ENCODE results near the gene PRELP. TPM values are rescaled to one million over a fixed set of nuclear protein-coding genes. Genes with fewer than 3 reads are reported as not detected.

PRELP gene
- total and polyA plus RNA-seq, 2 of the 8 experiments (the other 6 are each of a cell fraction or from before 2014, with no cell fraction given) = 0.13 to 0.23 TPM

- H2AK5ac ChIP-seq (ENCODE audit: low read depth, low read length) = no peak overlapping the region
- TF ChIP-seq RNF2 (IDR thresholded peaks at IDR 0.05; ENCODE audit: borderline replicate concordance, low read depth, low read length, missing control alignments, poor library complexity, severe bottlenecking) (no peak), SIRT6 (IDR thresholded peaks at IDR 0.05; ENCODE audit: low read length) (no peak), MAX (IDR thresholded peaks at IDR 0.05) (no peak), E2F6 (IDR thresholded peaks at IDR 0.05) (no peak), CTBP2 (IDR thresholded peaks at IDR 0.05; ENCODE audit: borderline replicate concordance, insufficient read depth, insufficient read length, low read length) (no peak), POLR2A (IDR thresholded peaks at IDR 0.05; ENCODE audit: control extremely low read depth in 1 of 2, low read depth in 2 of 2, low read length in 2 of 2) (no peak), EGR1 (IDR thresholded peaks at IDR 0.05; ENCODE audit: borderline replicate concordance, low read depth, low read length) (no peak), RBBP5 (IDR thresholded peaks at IDR 0.05; ENCODE audit: borderline replicate concordance, low read depth, low read length) (no peak), CTCF (IDR thresholded peaks at IDR 0.05; ENCODE audit: control extremely low read depth in 1 of 3, insufficient read depth in 1 of 3, low read depth in 1 of 3, low read length in 3 of 3) (no peak)
- 81% methylated on average over 3 of the region's 3 CpGs; no CpG with 5 or more reads in 1 of the 2 experiments for WGBS, 2 experiments (ENCODE audit: extremely low coverage in 1 of 2, insufficient coverage in 1 of 2, insufficient read length in 1 of 2, insufficient replicate concordance in 2 of 2, low coverage in 1 of 2, low lambda C conversion rate in 2 of 2, missing lambda C conversion rate in 1 of 2)
- no peak overlapping the region for H3K18ac ChIP-seq (ENCODE audit: extremely low read depth, low read length)
- no peak overlapping the region for H3K23ac ChIP-seq (ENCODE audit: insufficient read length)
- no peaks in the 10 kb centered on the region; a peak in 1 of 7 replicates for H3K27me3 ChIP-seq (replicated peaks in 1 of 4; ENCODE audit: control insufficient read depth in 3 of 4, extremely low read depth in 1 of 4, insufficient read depth in 3 of 4, low read length in 3 of 4)
- H3K4ac ChIP-seq (replicated peaks; ENCODE audit: insufficient read length, low read depth, low read length) = no peak overlapping the region
- H3K27ac ChIP-seq (ENCODE audit: low read depth, low read length) = no peak overlapping the region
- no peak overlapping the region for H3K56ac ChIP-seq (replicated peaks; ENCODE audit: insufficient read length, low read depth, low read length)
- no peak overlapping the region for H2AFZ ChIP-seq (ENCODE audit: low read length)
- no peak overlapping the region for H3K4me2 ChIP-seq (ENCODE audit: insufficient read depth in 1 of 2, low read depth in 2 of 2, low read length in 2 of 2)
- no peaks in the 10 kb centered on the region for H3K79me1 ChIP-seq (ENCODE audit: low read depth, low read length)
- CTCF ChIA-PET (ENCODE audit: partially characterized antibody) = interaction anchor here (1.2 to 23.5 kb wide), 8 partner anchors 9 to 211 kb away, joined by 3 to 330 read pairs (median 7); partner anchors contain the start of gene FMOD
- no peaks in the 10 kb centered on the region; the same call in 1 of the 2 replicates for H3K23me2 ChIP-seq (ENCODE audit: low read depth, low read length)
- DNase-seq (ENCODE audit: low read depth in 1 of 2, low spot score in 2 of 2) (no peak), FAIRE-seq (no peak)
- no peak overlapping the region for H4K91ac ChIP-seq (replicated peaks; ENCODE audit: insufficient read length, low read length)
- H4K20me1 ChIP-seq (replicated peaks in 1 of 2; ENCODE audit: control insufficient read depth in 1 of 2, insufficient read depth in 2 of 2, low read length in 2 of 2) = no peaks in the 10 kb centered on the region
- no peaks in the 10 kb centered on the region for H3K79me2 ChIP-seq (ENCODE audit: control insufficient read depth in 1 of 2, insufficient read depth in 2 of 2, low read length in 2 of 2)
- no peak overlapping the region for H4K8ac ChIP-seq (ENCODE audit: extremely low read depth, insufficient read depth, low read length)
- no peaks in the 10 kb centered on the region for H3K9me3 ChIP-seq (ENCODE audit: insufficient read depth in 2 of 2, low read depth in 1 of 2, low read length in 1 of 2)
- no peak overlapping the region for H4K5ac ChIP-seq (ENCODE audit: insufficient read length, low read depth, low read length)
- H3K9ac ChIP-seq (replicated peaks in 1 of 4; ENCODE audit: extremely low read depth in 1 of 4, low read depth in 3 of 4, low read length in 3 of 4) = no peak overlapping the region
- H2BK20ac ChIP-seq (ENCODE audit: low read length) = no peak overlapping the region
- no peak overlapping the region for H2BK5ac ChIP-seq (ENCODE audit: low read depth, low read length)
- H2BK120ac ChIP-seq (replicated peaks; ENCODE audit: low read depth, low read length) = no peak overlapping the region
- H3K4me3 ChIP-seq (ENCODE audit: extremely low read depth in 1 of 4, insufficient read depth in 2 of 4, low read depth in 3 of 4, low read length in 4 of 4) = no peak overlapping the region
- no peak overlapping the region for H2BK12ac ChIP-seq (ENCODE audit: low read depth, low read length)
- POLR2A ChIA-PET (ENCODE audit: partially characterized antibody) = no interaction called here
- H3K36me3 ChIP-seq (ENCODE audit: control insufficient read depth in 2 of 4, insufficient read depth in 4 of 4, low read length in 3 of 4) = no peaks in the 10 kb centered on the region
- H3K14ac ChIP-seq (ENCODE audit: insufficient read length) = no peak overlapping the region
- peaks cover 2 to 21% (median 11%) of the 10 kb centered on the region in 4 experiments; a peak in 5 of 7 replicates for H3K4me1 ChIP-seq (replicated peaks in 1 of 4; ENCODE audit: control insufficient read depth in 3 of 4, insufficient read depth in 4 of 4, low read length in 3 of 4)
- H2BK15ac ChIP-seq (ENCODE audit: low read length) = no peak overlapping the region
Measured at GRCh38 chr1:203478231-203478630, 2.6 kb downstream of the PRELP start.
